HepG2 (cell line): Measurements from ENCODE around the gene IQGAP2. TPM values are rescaled to one million over a fixed set of nuclear protein-coding genes. Genes with fewer than 3 reads are reported as not detected.

Experiments used
- FIP1L1 ChIP-seq: fragments of 200-400 bp; formaldehyde crosslinking; IDR thresholded peaks from 2 replicates; pipeline ENCODE4 v1.6.1; 2018; ENCODE audit warnings: low read depth, mild to moderate bottlenecking, low read length, moderate library complexity, borderline replicate concordance; ENCODE audit not compliant: insufficient read depth
- FLYWCH1 ChIP-seq: sonication (generic); formaldehyde crosslinking; IDR thresholded peaks from 2 replicates; pipeline ENCODE4 v1.8.1; 2023; ENCODE audit warnings: mild to moderate bottlenecking, missing genetic modification reagents
- FOXK2 ChIP-seq: fragments of 450-650 bp; IDR thresholded peaks from 2 replicates; pipeline ENCODE4 v1.6.1; 2016
- GFI1 ChIP-seq: sonication (generic); formaldehyde crosslinking; IDR thresholded peaks from 2 replicates; pipeline ENCODE4 v1.5.0; 2020; ENCODE audit warnings: missing genetic modification reagents, mild to moderate bottlenecking, borderline replicate concordance
- GLI4 ChIP-seq: sonication (generic); formaldehyde crosslinking; IDR thresholded peaks from 2 replicates; pipeline ENCODE4 v1.5.1; 2020; ENCODE audit warnings: missing genetic modification reagents, mild to moderate bottlenecking, moderate library complexity, borderline replicate concordance
- HCFC1 ChIP-seq: fragments of 150-350 bp; IDR thresholded peaks from 2 replicates; pipeline ENCODE4 v1.6.1; 2014; ENCODE audit warnings: low read depth, low read length
- JUND ChIP-seq: sonication (generic); formaldehyde crosslinking; IDR thresholded peaks from 2 replicates; pipeline ENCODE4 v1.8.0; 2022; ENCODE audit warnings: mild to moderate bottlenecking, missing genetic modification reagents
- MTF1 ChIP-seq: sonication (generic); formaldehyde crosslinking; IDR thresholded peaks from 2 replicates; pipeline ENCODE4 v1.5.0; 2020; ENCODE audit warnings: missing genetic modification reagents
- NFE2 ChIP-seq: sonication (generic); formaldehyde crosslinking; IDR thresholded peaks from 2 replicates; pipeline ENCODE4 v1.4.0; 2020; ENCODE audit warnings: missing genetic modification reagents
- NR1H2 ChIP-seq: sonication (generic); formaldehyde crosslinking; IDR thresholded peaks from 2 replicates; pipeline ENCODE4 v1.8.1; 2022; ENCODE audit warnings: low read depth, missing genetic modification reagents, borderline replicate concordance
- PREB ChIP-seq: sonication (generic); formaldehyde crosslinking; IDR thresholded peaks from 2 replicates; pipeline ENCODE4 v1.4.0; 2020; ENCODE audit warnings: missing genetic modification reagents
- PRMT3 ChIP-seq: sonication (generic); formaldehyde crosslinking; IDR thresholded peaks from 2 replicates; pipeline ENCODE4 v1.8.1; 2022; ENCODE audit warnings: low read depth, mild to moderate bottlenecking, moderate library complexity, missing genetic modification reagents, borderline replicate concordance
- STAT5B ChIP-seq: sonication (generic); formaldehyde crosslinking; IDR thresholded peaks from 2 replicates; pipeline ENCODE4 v1.4.0; 2020; ENCODE audit warnings: missing genetic modification reagents
- TBX2 ChIP-seq: sonication (generic); formaldehyde crosslinking; IDR thresholded peaks from 2 replicates; pipeline ENCODE4 v1.5.0; 2020; ENCODE audit warnings: missing genetic modification reagents, mild to moderate bottlenecking, borderline replicate concordance
- TCF7L2 ChIP-seq: IDR thresholded peaks from 2 replicates; pipeline ENCODE4 v1.6.1; 2011; ENCODE audit warnings: mild to moderate bottlenecking, low read depth, low read length, moderate library complexity
- TEAD2 ChIP-seq: sonication (generic); formaldehyde crosslinking; IDR thresholded peaks from 2 replicates; pipeline ENCODE4 v1.9.0; 2021; ENCODE audit warnings: missing genetic modification reagents
- ZFAT ChIP-seq: sonication (generic); formaldehyde crosslinking; conservative IDR thresholded peaks from 2 replicates; pipeline ENCODE4 v1.8.1; 2023; ENCODE audit warnings: missing genetic modification reagents, inconsistent platforms
- ZIK1 ChIP-seq: sonication (generic); formaldehyde crosslinking; IDR thresholded peaks from 2 replicates; pipeline ENCODE4 v1.5.0; 2020; ENCODE audit warnings: mild to moderate bottlenecking, low read depth, missing genetic modification reagents, borderline replicate concordance
- ZNF12 ChIP-seq: sonication (generic); formaldehyde crosslinking; IDR thresholded peaks from 2 replicates; pipeline ENCODE4 v1.5.0; 2020; ENCODE audit warnings: missing genetic modification reagents
- ZNF207 ChIP-seq: fragments of 450-650 bp; IDR thresholded peaks from 2 replicates; pipeline ENCODE4 v1.6.1; 2016; ENCODE audit warnings: antibody characterized with exemption, borderline replicate concordance
- ZNF232 ChIP-seq: sonication (generic); formaldehyde crosslinking; IDR thresholded peaks from 2 replicates; pipeline ENCODE4 v1.4.0; 2020; ENCODE audit warnings: missing genetic modification reagents, borderline replicate concordance
- ZNF30 ChIP-seq: sonication (generic); formaldehyde crosslinking; IDR thresholded peaks from 2 replicates; pipeline ENCODE4 v1.5.0; 2020; ENCODE audit warnings: mild to moderate bottlenecking, missing genetic modification reagents
- ZNF317 ChIP-seq: sonication (generic); formaldehyde crosslinking; IDR thresholded peaks from 2 replicates; pipeline ENCODE4 v1.5.0; 2020; ENCODE audit warnings: mild to moderate bottlenecking, missing genetic modification reagents
- ZNF383 ChIP-seq: sonication (generic); formaldehyde crosslinking; IDR thresholded peaks from 2 replicates; pipeline ENCODE4 v1.4.0; 2020; ENCODE audit warnings: missing genetic modification reagents, mild to moderate bottlenecking, borderline replicate concordance
- ZNF432 ChIP-seq: sonication (generic); formaldehyde crosslinking; IDR thresholded peaks from 2 replicates; pipeline ENCODE4 v1.5.0; 2020; ENCODE audit warnings: missing genetic modification reagents, mild to moderate bottlenecking, borderline replicate concordance
- ZNF468 ChIP-seq: sonication (generic); formaldehyde crosslinking; IDR thresholded peaks from 2 replicates; pipeline ENCODE4 v1.8.0; 2022; ENCODE audit warnings: mild to moderate bottlenecking, moderate library complexity, missing genetic modification reagents
- ZNF629 ChIP-seq: sonication (generic); formaldehyde crosslinking; conservative IDR thresholded peaks from 2 replicates; pipeline ENCODE4 v1.5.0; 2020; ENCODE audit warnings: missing genetic modification reagents
- ZNF747 ChIP-seq: sonication (generic); formaldehyde crosslinking; IDR thresholded peaks from 2 replicates; pipeline ENCODE4 v1.8.1; 2023; ENCODE audit warnings: missing genetic modification reagents, mild to moderate bottlenecking, borderline replicate concordance
- ZNF839 ChIP-seq: sonication (generic); formaldehyde crosslinking; IDR thresholded peaks from 2 replicates; pipeline ENCODE4 v1.4.0; 2020; ENCODE audit warnings: missing genetic modification reagents, mild to moderate bottlenecking, borderline replicate concordance
- ZNF841 ChIP-seq: sonication (generic); formaldehyde crosslinking; IDR thresholded peaks from 2 replicates; pipeline ENCODE4 v1.8.1; 2023; ENCODE audit warnings: missing genetic modification reagents, borderline replicate concordance
- ZSCAN31 ChIP-seq: sonication (generic); formaldehyde crosslinking; IDR thresholded peaks from 2 replicates; pipeline ENCODE4 v1.5.0; 2020; ENCODE audit warnings: low read depth, mild to moderate bottlenecking, missing genetic modification reagents
- polyA plus RNA-seq, 8 experiments: library from polyadenylated mRNA; depleted of rRNA in 3 of 8; stranded (reverse) in 7 of 8; unstranded in 1 of 8; fragments of >200 nt; fragmentation: Illumina TruSeq in 4 of 8; extraction: Trizol in 4 of 8; gene quantifications; 2 replicates each; pipeline versions ENCODE4 v1.2.1 to v1.2.3, GENCODE V29; 2011 to 2016; ENCODE audit warnings: low read depth in 4 of 8, missing spikeins in 1 of 8, mixed read lengths in 1 of 8; ENCODE audit not compliant: insufficient read depth in 1 of 8
- total RNA-seq, 5 experiments: library from RNA; depleted of rRNA; stranded (reverse); fragments of >200 nt; fragmentation: Illumina TruSeq; extraction: Trizol; gene quantifications; 2 replicates each; pipeline ENCODE4 v1.2.3, GENCODE V29; 2016; ENCODE audit warnings: low read depth in 1 of 5
- TF ChIP-seq, protein P1 (sequence below): sonication (generic); formaldehyde crosslinking; conservative IDR thresholded peaks from 2 replicates; pipeline ENCODE4 v1.4.0; 2020; ENCODE audit warnings: missing genetic modification reagents

IQGAP2 gene
- total and polyA plus RNA-seq, 2 of the 13 experiments (the other 11 are each of a cell fraction or from before 2014, with no cell fraction given) = 35.2 to 83.3 TPM

DNA sequence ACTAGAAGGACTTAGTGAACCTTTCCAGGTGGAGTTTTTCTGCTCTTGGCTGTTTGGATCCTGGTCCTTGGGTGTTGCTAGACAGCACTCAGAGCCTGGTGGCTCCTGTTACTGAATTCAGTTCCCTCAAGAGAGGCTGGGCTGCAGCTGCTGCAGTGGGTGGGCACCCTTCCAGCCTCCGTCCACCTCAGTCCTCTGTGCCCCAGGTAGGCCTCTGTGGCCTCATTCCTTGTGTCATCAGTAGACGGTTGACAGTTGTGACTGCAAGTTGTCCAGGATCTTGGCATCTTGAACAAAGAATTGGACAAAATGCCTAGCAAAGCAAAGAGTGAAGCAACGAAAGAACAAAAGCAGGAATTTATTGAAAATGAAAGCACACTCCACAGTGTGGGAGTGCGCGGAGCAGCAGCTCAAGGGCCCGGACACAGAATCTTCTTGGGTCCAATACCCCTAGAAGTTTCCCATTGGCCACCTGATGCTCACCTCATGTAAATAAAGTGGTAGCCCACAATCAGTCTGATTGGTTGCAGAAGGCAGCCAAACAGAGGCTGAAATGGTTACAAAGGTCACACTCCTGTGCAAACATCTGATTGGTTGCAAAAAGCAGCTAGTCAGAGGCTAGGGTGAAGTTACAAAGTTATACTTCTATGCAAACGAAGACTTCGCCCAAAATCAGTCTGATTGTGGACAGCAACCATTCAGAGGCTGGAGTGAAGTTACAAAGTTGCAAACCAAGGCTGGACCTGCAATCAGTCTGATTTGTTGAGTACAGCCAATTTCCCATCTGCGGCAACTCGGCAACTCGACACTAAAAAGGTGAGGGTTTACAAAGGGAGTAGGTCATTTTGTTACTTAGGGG, 352.9 kb downstream of the IQGAP2 start (continued):
- no peak for TF ChIP-seq FIP1L1
- no peak for TF ChIP-seq ZSCAN31 (CRISPR knock-in tag)
- no peak for TF ChIP-seq ZNF30 (CRISPR knock-in tag)
- no peak for TF ChIP-seq ZNF12
- TF ChIP-seq ZNF232 = no peak
- TF ChIP-seq TBX2 (CRISPR knock-in tag) = 0 out of 2 replicates have a peak, but pooled peaks have one; percentile 1
- no peak for TF ChIP-seq ZNF383 (CRISPR knock-in tag)
- TF ChIP-seq FOXK2 = no peak
- no peak for TF ChIP-seq ZNF317 (CRISPR knock-in tag)
- no peak for TF ChIP-seq MTF1
- no peak for TF ChIP-seq ZIK1
- TF ChIP-seq HCFC1 = no peak
- TF ChIP-seq ZFAT (CRISPR knock-in tag) = no peak
- TF ChIP-seq, protein P1, sequence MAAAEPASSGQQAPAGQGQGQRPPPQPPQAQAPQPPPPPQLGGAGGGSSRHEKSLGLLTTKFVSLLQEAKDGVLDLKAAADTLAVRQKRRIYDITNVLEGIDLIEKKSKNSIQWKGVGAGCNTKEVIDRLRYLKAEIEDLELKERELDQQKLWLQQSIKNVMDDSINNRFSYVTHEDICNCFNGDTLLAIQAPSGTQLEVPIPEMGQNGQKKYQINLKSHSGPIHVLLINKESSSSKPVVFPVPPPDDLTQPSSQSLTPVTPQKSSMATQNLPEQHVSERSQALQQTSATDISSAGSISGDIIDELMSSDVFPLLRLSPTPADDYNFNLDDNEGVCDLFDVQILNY (CRISPR knock-in tag) = no peak
- TF ChIP-seq ZNF747 (CRISPR knock-in tag) = no peak
- no peak for TF ChIP-seq NFE2 (CRISPR knock-in tag)
- no peak for TF ChIP-seq JUND (CRISPR knock-in tag)
- no peak for TF ChIP-seq ZNF207
- TF ChIP-seq PREB (CRISPR knock-in tag) = no peak
- TF ChIP-seq GLI4 (CRISPR knock-in tag) = no peak
- no peak for TF ChIP-seq ZNF839 (CRISPR knock-in tag)
- TF ChIP-seq FLYWCH1 = no peak
- TF ChIP-seq ZNF629 (CRISPR knock-in tag) = no peak
- no peak for TF ChIP-seq STAT5B (CRISPR knock-in tag)
- no peak for TF ChIP-seq TCF7L2
- no peak for TF ChIP-seq ZNF432 (CRISPR knock-in tag)
- TF ChIP-seq ZNF841 (CRISPR knock-in tag) = no peak
- no peak for TF ChIP-seq PRMT3 (CRISPR knock-in tag)
- no peak for TF ChIP-seq NR1H2
- TF ChIP-seq ZNF468 = no peak
- TF ChIP-seq GFI1 (CRISPR knock-in tag) = 0 out of 2 replicates have a peak, but pooled peaks have one; percentile 15
- TF ChIP-seq TEAD2 (CRISPR knock-in tag) = no peak
